ENCODE measurements around the gene TULP4. TPM values are rescaled to one million over a fixed set of nuclear protein-coding genes. Genes with fewer than 3 reads are reported as not detected.

The TULP4 gene, protein sequence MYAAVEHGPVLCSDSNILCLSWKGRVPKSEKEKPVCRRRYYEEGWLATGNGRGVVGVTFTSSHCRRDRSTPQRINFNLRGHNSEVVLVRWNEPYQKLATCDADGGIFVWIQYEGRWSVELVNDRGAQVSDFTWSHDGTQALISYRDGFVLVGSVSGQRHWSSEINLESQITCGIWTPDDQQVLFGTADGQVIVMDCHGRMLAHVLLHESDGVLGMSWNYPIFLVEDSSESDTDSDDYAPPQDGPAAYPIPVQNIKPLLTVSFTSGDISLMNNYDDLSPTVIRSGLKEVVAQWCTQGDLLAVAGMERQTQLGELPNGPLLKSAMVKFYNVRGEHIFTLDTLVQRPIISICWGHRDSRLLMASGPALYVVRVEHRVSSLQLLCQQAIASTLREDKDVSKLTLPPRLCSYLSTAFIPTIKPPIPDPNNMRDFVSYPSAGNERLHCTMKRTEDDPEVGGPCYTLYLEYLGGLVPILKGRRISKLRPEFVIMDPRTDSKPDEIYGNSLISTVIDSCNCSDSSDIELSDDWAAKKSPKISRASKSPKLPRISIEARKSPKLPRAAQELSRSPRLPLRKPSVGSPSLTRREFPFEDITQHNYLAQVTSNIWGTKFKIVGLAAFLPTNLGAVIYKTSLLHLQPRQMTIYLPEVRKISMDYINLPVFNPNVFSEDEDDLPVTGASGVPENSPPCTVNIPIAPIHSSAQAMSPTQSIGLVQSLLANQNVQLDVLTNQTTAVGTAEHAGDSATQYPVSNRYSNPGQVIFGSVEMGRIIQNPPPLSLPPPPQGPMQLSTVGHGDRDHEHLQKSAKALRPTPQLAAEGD (N-terminal part only)
- 100 to 1,000 TPM; 133 to 403 TPM for total RNA-seq
- 10 to 100 TPM; 30.9 to 36.8 TPM for polyA plus RNA-seq (ENCODE audit: insufficient read length in 2 of 2)
- long read RNA-seq, donor 1, partial matches to known transcripts: 0 of 2 reads
- long read RNA-seq, donor 1, other reads (novel, unspliced or antisense): 0 of 2 reads
- long read RNA-seq, donor 2: 0 reads
- long read RNA-seq, donor 3: 0 reads
- long read RNA-seq, donor 4: 0 reads

DNA sequence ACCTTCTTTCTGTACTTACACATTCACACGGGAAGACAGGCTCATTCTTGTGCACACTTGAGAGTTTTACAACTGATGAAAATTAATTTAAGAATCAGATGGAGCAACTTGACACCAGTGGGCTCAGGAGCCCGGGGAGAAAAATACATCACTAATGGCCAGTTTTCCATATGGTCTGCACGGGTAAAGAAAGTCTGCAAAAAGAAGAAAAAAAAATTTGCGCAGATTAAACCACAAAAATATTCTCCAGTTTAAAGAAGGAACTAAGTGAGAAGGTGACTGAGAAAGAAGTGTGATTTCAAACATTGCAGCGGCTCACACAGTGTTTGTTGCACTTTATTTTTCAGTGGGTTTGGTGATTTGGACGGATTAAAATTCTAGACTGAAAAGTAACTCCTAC is at the start of gene TULP4:
TULP4 (plus strand) TSS at position 301 of the 400 bp plus-strand sequence. CDS start 1,552 bp downstream, outside the sequence.
- no peaks in the 10 kb centered on the region for H3K4me1 ChIP-seq (ENCODE audit: control insufficient read depth, insufficient read depth, low read length)
- H3K9me3 ChIP-seq (ENCODE audit: control insufficient read depth, insufficient read depth, low read length): peaks cover 3% of the 10 kb centered on the region
- WGBS (ENCODE audit: insufficient coverage): 50% methylated on average over 2 of the region's 6 CpGs
- no peak for DNase-seq (ENCODE audit: low read depth in 4 of 6, low spot score in 6 of 6)
- peaks cover 12% of the 10 kb centered on the region for H3K36me3 ChIP-seq (ENCODE audit: control insufficient read depth, insufficient read depth, low read length)
- no peaks in the 10 kb centered on the region for H3K27me3 ChIP-seq (ENCODE audit: control insufficient read depth, insufficient read depth, low read length)
- H3K4me3 ChIP-seq (ENCODE audit: low read depth, low read length): no peak within 1 kb of the TSS
- no peak within 1 kb of the TSS for H3K27ac ChIP-seq (ENCODE audit: low read depth, low read length)

DNA sequence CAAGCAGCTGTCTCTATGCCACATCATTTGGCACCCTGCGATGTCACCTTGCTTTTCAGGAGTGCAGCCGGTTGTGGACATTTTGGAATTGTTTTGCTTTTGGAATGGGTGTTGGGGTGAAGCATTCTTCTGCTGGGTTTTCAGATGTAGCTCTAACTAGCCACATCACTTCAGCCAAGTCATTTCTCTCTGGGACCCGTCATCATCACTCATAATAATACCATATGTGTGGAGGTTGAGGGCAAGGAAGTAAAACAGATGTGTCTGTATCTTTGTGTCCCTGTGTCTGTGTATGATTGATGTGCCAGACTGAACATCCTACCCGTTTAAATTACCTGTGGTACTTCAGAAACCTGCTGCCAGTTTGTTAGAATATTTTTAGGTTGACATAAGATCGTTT is 49.5 kb upstream of the TULP4 start:
- no peak for DNase-seq (ENCODE audit: low read depth in 4 of 6, low spot score in 6 of 6)
- Histone ChIP-seq H3K27me3 (ENCODE audit: control insufficient read depth, insufficient read depth, low read length) (no peaks in the 10 kb centered on the region), H3K27ac (ENCODE audit: low read depth, low read length) (no peak overlapping the region), H3K36me3 (ENCODE audit: control insufficient read depth, insufficient read depth, low read length) (no peaks in the 10 kb centered on the region), H3K9me3 (ENCODE audit: control insufficient read depth, insufficient read depth, low read length) (no peaks in the 10 kb centered on the region), H3K4me1 (ENCODE audit: control insufficient read depth, insufficient read depth, low read length) (no peaks in the 10 kb centered on the region), H3K4me3 (ENCODE audit: low read depth, low read length) (no peak overlapping the region)
- whole genome bisulfite sequencing (ENCODE audit: insufficient coverage): 54% methylated on average over 2 of the region's 5 CpGs

DNA sequence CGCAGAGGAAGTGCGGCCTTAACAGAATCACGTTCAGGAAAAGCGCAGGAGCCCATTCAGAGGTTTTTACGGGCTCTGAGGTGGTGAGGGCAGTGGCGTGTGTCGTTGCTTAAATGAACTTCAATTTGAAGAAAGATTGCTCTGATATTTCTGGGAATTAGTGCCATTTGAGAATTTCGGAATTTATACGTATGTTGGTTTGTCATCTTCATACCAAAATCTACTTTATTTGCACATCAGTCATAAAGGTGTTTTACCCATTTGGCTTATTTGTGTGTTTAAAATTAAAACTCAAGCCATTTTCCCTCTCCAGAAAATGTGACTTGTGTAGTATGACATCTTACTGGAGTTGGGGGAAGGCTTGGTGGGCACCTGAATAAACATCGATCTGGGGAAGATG is 48.1 kb upstream of the TULP4 start:
- H3K36me3 ChIP-seq (ENCODE audit: control insufficient read depth, insufficient read depth, low read length): no peaks in the 10 kb centered on the region
- no peaks in the 10 kb centered on the region for H3K4me1 ChIP-seq (ENCODE audit: control insufficient read depth, insufficient read depth, low read length)
- no peak overlapping the region for H3K27ac ChIP-seq (ENCODE audit: low read depth, low read length)
- WGBS (ENCODE audit: insufficient coverage): 98% methylated on average over 6 of the region's 10 CpGs
- no peak overlapping the region for H3K4me3 ChIP-seq (ENCODE audit: low read depth, low read length)
- no peaks in the 10 kb centered on the region for H3K9me3 ChIP-seq (ENCODE audit: control insufficient read depth, insufficient read depth, low read length)
- no peaks in the 10 kb centered on the region for H3K27me3 ChIP-seq (ENCODE audit: control insufficient read depth, insufficient read depth, low read length)
- DNase-seq (ENCODE audit: low read depth in 4 of 6, low spot score in 6 of 6): no peak

DNA sequence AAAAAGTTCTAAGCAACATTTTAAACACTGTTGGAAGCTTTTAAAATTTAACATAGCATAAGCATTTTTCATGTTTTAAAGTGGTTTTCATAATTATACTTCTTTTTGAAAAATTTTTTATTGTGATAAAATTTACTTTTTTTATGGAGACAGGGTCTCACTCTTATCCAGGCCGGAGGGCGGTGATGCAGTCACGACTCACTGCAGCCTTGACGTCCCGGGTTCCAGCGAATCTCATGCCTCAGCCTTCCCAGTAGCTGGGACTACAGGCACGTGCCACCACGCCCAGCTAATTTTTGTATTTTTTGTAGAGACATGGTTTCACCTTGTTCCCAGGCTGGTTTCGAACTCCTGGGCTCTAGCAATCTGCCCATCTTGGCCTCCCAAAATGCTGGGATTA is 46.1 kb upstream of the TULP4 start:
- Histone ChIP-seq H3K4me1 (ENCODE audit: control insufficient read depth, insufficient read depth, low read length) (peaks cover 3% of the 10 kb centered on the region), H3K4me3 (ENCODE audit: low read depth, low read length) (no peak overlapping the region), H3K27me3 (ENCODE audit: control insufficient read depth, insufficient read depth, low read length) (no peaks in the 10 kb centered on the region), H3K9me3 (ENCODE audit: control insufficient read depth, insufficient read depth, low read length) (no peaks in the 10 kb centered on the region), H3K36me3 (ENCODE audit: control insufficient read depth, insufficient read depth, low read length) (no peaks in the 10 kb centered on the region), H3K27ac (ENCODE audit: low read depth, low read length) (no peak overlapping the region)
- no peak for DNase-seq (ENCODE audit: low read depth in 4 of 6, low spot score in 6 of 6)
- 93% methylated on average over 8 of the region's 9 CpGs for WGBS (ENCODE audit: insufficient coverage)

DNA sequence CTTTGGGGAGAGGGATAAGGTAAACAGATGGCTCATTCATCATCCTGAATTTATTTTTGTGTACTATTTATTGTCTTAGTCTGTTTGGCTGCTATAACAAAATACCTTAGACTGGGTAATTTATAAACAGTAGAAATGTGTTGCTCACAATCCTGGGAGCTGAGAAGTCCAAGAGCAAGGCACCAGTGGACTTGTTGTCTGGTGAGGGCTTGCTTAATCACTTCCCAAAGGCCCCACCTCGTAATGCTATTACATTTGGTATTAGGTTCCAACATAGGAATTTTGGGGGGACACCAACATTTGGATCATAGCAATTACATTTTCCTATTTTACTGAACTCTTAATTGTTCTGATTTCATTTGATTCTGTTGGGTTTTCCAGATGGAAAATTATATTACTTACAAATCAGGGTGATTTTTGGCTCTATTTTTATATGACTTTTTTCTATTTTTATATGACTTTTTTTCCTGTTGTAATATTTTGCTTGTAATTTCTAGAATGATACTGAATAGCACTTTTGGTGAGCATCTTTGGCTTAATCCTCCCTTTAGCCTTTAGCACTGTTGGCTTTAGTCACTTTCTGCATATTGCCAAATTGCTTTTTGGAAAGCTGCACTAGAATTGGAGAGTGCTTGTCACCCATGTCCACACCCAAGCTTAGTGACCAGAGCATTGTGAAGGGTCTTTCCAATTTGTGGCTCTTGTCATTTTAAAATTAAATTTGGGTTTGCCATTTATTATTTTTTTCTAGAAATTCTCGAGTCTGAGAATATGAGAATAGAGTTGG is 43.7 kb upstream of the TULP4 start:
- Histone ChIP-seq H3K4me3 (ENCODE audit: low read depth, low read length) (no peak overlapping the region), H3K9me3 (ENCODE audit: control insufficient read depth, insufficient read depth, low read length) (no peaks in the 10 kb centered on the region), H3K36me3 (ENCODE audit: control insufficient read depth, insufficient read depth, low read length) (no peaks in the 10 kb centered on the region), H3K4me1 (ENCODE audit: control insufficient read depth, insufficient read depth, low read length) (peaks cover 3% of the 10 kb centered on the region), H3K27ac (ENCODE audit: low read depth, low read length) (no peak overlapping the region), H3K27me3 (ENCODE audit: control insufficient read depth, insufficient read depth, low read length) (no peaks in the 10 kb centered on the region)
- DNase-seq (ENCODE audit: low read depth in 4 of 6, low spot score in 6 of 6): no peak
- no CpG with 5 or more reads among the region's 2 CpGs for WGBS (ENCODE audit: insufficient coverage)

DNA sequence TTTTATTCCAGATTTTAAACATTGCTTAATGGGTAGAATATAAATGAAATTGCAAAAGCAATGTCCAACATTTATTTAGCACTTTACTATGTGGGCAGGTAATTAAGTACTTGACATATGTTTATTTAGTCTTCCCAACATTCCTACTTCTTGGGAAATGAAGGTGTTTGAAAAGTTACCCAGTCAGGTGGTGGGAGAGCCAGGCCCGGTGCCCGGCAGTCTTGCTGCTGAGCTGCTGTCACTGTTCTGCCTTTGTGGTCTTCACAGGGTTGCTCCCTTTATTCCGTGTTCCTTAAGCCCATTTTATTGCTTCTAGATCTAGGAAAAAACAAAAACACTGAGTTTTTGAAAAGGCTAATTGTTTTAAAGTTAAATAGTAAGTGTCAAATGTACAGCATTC is 42.6 kb upstream of the TULP4 start:
- Histone ChIP-seq H3K9me3 (ENCODE audit: control insufficient read depth, insufficient read depth, low read length) (no peaks in the 10 kb centered on the region), H3K4me1 (ENCODE audit: control insufficient read depth, insufficient read depth, low read length) (peaks cover 3% of the 10 kb centered on the region), H3K4me3 (ENCODE audit: low read depth, low read length) (no peak overlapping the region), H3K27ac (ENCODE audit: low read depth, low read length) (no peak overlapping the region), H3K27me3 (ENCODE audit: control insufficient read depth, insufficient read depth, low read length) (no peaks in the 10 kb centered on the region), H3K36me3 (ENCODE audit: control insufficient read depth, insufficient read depth, low read length) (no peaks in the 10 kb centered on the region)
- no CpG with 5 or more reads among the region's 3 CpGs for WGBS (ENCODE audit: insufficient coverage)
- DNase-seq (ENCODE audit: low read depth in 4 of 6, low spot score in 6 of 6): no peak

DNA sequence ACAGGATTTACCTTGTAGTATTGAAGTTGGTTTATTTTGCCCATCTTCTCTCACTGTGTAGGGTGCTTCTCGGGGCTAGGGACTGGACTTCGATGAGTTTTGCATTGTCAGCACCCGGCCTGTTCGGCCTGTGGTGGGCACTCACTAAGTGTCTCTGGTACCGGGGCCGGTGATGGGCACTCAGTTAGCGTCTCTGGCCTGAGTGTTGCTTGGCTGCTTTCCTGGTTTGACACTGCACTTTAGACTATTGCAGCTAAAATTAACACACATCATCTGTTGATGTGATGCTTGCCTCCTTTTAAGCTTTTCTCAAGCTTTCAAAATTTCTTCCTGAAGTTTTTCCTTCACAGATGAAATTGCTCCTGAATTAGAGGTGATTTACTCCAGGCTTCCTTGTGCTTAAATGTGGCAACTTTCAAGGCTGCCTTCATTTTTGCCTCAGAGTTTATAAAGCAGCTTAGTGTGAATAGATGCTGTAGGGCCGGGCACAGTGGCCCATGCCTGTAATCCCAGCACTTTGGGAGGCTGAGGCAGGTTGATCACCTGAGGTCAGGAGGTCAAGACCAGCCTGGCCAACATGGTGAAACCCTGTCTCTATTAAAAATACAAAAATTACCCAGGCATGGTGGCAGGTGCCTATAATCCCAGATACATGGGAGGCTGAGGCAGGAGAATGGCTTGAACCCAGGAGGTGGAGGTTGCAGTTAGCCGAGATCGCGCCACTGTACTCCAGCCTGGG is 41.7 kb upstream of the TULP4 start:
- Histone ChIP-seq H3K9me3 (ENCODE audit: control insufficient read depth, insufficient read depth, low read length) (no peaks in the 10 kb centered on the region), H3K27me3 (ENCODE audit: control insufficient read depth, insufficient read depth, low read length) (no peaks in the 10 kb centered on the region), H3K27ac (ENCODE audit: low read depth, low read length) (no peak overlapping the region), H3K4me3 (ENCODE audit: low read depth, low read length) (no peak overlapping the region), H3K4me1 (ENCODE audit: control insufficient read depth, insufficient read depth, low read length) (peaks cover 3% of the 10 kb centered on the region), H3K36me3 (ENCODE audit: control insufficient read depth, insufficient read depth, low read length) (no peaks in the 10 kb centered on the region)
- DNase-seq (ENCODE audit: low read depth in 4 of 6, low spot score in 6 of 6): no peak
- WGBS (ENCODE audit: insufficient coverage): 91% methylated on average over 8 of the region's 11 CpGs

DNA sequence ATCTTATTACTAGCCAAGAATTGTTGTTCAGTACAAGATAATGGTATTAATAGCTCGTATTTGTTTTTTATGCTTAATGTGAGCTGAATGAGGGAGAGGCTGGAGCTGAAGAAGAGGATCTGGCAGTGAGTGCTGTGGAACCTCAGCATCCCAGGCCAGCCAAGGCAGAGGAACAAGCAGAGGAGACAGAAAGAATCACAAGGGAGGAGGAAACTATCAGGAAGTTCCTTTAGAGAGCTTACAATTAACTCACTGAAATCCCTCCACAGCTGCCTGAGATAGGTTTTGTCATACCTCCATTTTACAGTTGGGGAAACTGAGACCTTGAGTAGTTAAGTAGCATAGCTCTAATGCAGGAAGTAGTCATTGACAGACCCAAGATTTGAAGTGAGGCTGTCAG is 39.9 kb upstream of the TULP4 start:
- no peak for DNase-seq (ENCODE audit: low read depth in 4 of 6, low spot score in 6 of 6)
- no peak overlapping the region for H3K27ac ChIP-seq (ENCODE audit: low read depth, low read length)
- no peak overlapping the region for H3K4me3 ChIP-seq (ENCODE audit: low read depth, low read length)
- WGBS (ENCODE audit: insufficient coverage): 100% methylated on average over 1 of the region's 1 CpG
- H3K27me3 ChIP-seq (ENCODE audit: control insufficient read depth, insufficient read depth, low read length): no peaks in the 10 kb centered on the region
- peaks cover 3% of the 10 kb centered on the region for H3K4me1 ChIP-seq (ENCODE audit: control insufficient read depth, insufficient read depth, low read length)
- no peaks in the 10 kb centered on the region for H3K9me3 ChIP-seq (ENCODE audit: control insufficient read depth, insufficient read depth, low read length)
- H3K36me3 ChIP-seq (ENCODE audit: control insufficient read depth, insufficient read depth, low read length): no peaks in the 10 kb centered on the region

DNA sequence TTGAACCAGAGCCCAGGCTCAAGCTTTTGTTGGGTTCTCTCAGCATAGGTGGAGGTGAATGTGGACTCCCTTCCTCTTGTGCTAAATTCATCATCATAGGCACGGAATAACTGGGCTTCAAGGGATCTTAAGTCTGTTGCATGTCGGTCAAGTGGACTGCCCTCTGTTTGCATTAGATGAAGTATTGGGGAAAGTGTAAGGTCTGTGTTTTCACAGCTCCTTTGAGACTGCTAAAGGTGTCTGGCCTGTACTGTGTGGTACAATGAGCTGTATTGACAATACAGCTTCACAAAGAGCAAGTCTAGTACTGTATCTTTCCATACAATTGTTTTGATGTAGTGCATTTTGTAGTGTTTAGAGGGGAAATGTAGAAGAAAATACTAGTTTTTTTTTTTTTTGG is 34.3 kb upstream of the TULP4 start:
- Histone ChIP-seq H3K27me3 (ENCODE audit: control insufficient read depth, insufficient read depth, low read length) (no peaks in the 10 kb centered on the region), H3K4me1 (ENCODE audit: control insufficient read depth, insufficient read depth, low read length) (peaks cover 4% of the 10 kb centered on the region), H3K9me3 (ENCODE audit: control insufficient read depth, insufficient read depth, low read length) (no peaks in the 10 kb centered on the region), H3K4me3 (ENCODE audit: low read depth, low read length) (no peak overlapping the region), H3K36me3 (ENCODE audit: control insufficient read depth, insufficient read depth, low read length) (no peaks in the 10 kb centered on the region), H3K27ac (ENCODE audit: low read depth, low read length) (no peak overlapping the region)
- WGBS (ENCODE audit: insufficient coverage): no CpG with 5 or more reads among the region's 2 CpGs
- no peak for DNase-seq (ENCODE audit: low read depth in 4 of 6, low spot score in 6 of 6)

All from spinal cord (tissue), 10 donors.